Right renal cortex interstitium (tissue), 3 donors: ENCODE results near the gene SLC25A25. TPM values are rescaled to one million over a fixed set of nuclear protein-coding genes. Genes with fewer than 3 reads are reported as not detected.
"Not testable (repeated sequence)": the region's sequence is repeated elsewhere in the genome, so short reads cannot be mapped to it uniquely, and the experiment has no call there.

ENCODE experiments used
- DNase-seq, 3 donors: peaks; one replicate each; pipeline ENCODE4 v3.0.0-alpha.2; 2013; ENCODE audit warnings: low read depth in 3 of 3, low spot score in 2 of 3
- polyA plus RNA-seq, 3 donors: library from polyadenylated mRNA; unstranded; fragments of 120-200 nt; gene quantifications; one replicate each; pipeline ENCODE4 v1.2.1, GENCODE V29; 2013; ENCODE audit not compliant: insufficient read length in 3 of 3

The SLC25A25 gene
- polyA plus RNA-seq, 3 donors, result 12.8 to 14.0 (median 13.4) TPM

DNA sequence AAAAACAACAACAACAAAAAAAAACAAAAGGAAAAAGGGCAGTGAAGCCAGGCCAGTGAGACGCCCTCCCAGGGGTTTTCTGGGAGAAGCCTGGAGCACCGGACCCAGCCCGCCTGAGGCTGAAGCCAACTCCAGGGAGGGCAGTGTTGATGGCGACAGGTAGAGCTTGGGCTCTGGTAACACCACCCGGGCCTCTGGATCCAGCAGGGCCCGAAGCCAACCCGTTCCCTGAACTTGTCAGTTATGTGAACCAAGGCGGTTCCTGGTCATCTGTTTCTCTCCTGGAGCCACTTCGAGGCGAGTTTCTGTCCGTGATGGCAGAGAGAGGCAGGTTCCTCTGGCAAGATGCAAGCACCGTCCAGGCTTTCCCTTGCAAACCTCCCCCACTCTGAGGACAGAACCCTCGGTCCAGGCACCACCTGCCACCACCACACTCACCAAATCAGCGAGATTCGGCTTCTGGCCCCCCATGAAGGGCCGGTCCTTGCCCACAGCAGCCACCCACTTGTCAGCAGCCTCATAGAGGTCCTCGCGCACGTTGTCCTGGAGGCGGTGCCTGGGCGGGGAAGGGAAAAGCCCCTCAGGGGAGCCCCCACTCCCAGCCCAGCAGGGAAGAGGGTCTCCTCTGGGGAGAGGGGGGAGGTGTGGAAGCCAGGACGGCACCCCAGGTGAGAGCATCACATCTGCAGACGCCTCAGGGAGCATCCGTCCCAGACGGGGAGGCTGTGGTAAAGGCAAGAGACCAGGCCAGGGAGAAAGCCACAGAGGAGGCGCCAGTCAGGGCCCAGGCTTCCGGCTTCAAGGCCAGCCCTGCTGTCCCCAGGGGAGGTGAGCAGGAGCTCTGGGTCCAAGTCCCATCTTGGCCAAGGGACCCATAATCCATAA is 54.1 kb downstream of the SLC25A25 start:
- no peak for DNase-seq

- DNase-seq, result no peak
Measured at GRCh38 chr9:128122809-128123175, 54.8 kb downstream of the SLC25A25 start.

DNA sequence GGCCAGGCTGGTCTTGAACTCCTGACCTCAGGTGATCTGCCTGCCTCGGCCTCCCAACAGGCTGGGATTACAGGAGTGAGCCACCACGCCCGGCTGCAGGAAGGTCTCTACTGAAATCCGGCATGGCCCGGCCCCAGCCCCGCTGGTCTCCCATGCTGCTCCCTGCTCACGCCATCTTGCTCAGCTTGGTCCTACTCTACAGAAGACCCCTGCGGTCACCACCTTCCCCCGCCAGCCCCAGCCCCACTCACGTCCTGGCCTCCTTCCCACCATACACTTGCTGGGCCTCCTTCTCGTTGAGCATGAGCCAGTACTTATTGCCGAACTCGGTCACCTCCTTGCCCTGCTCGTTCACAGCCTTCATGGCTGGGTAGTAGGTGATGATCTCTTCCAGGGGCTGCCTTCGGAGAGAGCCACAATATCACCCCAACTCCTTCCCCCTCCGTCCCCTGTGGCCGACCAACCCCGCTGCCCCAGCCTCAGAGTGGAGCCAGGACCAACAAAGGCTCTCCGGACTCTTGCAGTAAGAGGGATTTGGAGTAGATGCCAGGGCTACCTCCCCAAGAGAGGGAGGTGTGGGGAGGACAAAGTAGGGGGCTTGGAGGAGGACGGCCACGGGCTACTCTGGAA is 55.5 kb downstream of the SLC25A25 start:
- no peak for DNase-seq

DNA sequence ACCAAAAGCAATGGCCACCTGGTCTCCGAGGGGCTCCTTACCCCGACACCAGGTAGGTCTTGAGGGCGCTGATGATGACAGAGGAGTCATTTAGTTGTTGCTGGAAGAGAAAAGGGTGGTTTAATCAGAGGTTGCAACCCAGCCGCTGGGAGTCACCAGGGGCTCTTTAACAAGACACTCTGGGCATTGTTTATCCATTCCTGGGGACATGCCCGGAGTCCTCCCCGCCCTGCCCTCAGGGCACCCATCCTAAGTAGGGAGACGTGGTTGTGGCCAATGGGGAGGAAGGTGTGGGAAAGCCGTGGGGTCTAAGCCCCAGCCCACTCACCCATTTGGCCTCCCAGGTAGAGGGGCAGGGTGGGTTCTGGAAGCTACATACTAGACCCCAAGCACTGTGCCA is 56.4 kb downstream of the SLC25A25 start:
- no peak for DNase-seq

- no peak for DNase-seq
Measured at GRCh38 chr9:128124873-128125579, 57.0 kb downstream of the SLC25A25 start.

- no peak for DNase-seq
Measured at GRCh38 chr9:128125580-128126354, 57.7 kb downstream of the SLC25A25 start.

DNA sequence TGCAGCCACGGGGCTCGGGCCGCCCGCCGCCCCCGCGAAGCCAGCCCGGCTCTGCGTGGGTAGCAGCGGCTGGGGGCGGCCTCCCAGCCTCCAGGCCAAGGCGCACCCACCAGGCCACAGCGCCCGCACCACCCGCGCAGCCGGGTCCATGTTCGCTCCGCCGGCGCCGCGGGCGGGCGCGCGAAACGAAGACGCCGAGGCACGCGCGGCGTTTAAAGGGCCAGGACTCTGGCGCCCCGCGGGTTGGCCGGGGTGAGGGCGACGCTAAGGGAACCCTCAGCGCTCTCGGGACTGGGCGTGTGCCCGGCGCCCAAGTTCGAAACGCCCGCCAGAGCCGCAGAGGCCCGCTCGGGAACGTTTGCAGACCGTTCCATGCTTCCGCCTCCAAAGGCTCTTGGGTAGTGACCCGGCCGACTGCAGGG is 59.5 kb downstream of the SLC25A25 start, which contains the start of gene PTGES2:
TSS of gene PTGES2 (minus strand) at position 162 of the 422 bp plus-strand sequence. CDS start at position 150, 12 bp downstream.
- peak; percentile 50 to 78 (median 75) for DNase-seq

GRCh38 chr9:128127990-128128835 is 60.2 kb downstream of the SLC25A25 start:
- peak; percentile 87 to 92 (median 89) for DNase-seq

GRCh38 chr9:128128836-128129590 is 61.0 kb downstream of the SLC25A25 start:
- no peak for DNase-seq

DNA sequence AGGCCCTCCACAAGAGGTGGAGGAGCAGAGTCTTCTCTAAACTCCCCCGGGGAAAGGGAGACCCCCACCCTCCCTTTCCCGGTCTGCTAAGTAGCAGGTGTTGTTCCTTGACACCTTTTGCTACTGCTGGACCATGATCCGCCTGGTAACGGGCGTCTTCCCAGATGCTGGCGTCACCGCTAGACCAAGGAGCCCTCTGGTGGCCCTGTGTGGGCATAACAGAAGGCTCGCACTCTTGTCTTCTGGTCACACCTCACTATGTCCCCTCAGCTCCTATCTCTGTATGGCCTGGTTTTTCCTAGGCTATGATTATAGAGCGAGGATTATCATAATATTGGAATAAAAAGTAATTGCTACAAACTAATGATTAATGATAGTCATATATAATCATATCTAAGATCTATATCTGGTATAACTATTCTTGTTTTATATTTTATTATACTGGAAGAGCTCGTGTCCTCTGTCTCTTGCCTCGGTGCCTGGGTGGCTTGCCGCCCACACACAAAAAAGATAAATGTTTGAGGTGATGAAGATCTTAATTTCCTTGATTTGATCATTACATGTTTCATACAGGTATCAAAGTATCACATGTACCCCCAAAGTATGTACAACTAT is 62.1 kb downstream of the SLC25A25 start:
- not testable (repeated sequence) for DNase-seq

- DNase-seq, result not testable (repeated sequence)
Measured at GRCh38 chr9:128130651-128131050, 62.6 kb downstream of the SLC25A25 start.

GRCh38 chr9:128131346-128131745 is 63.3 kb downstream of the SLC25A25 start:
- DNase-seq, result not testable (repeated sequence)

DNA sequence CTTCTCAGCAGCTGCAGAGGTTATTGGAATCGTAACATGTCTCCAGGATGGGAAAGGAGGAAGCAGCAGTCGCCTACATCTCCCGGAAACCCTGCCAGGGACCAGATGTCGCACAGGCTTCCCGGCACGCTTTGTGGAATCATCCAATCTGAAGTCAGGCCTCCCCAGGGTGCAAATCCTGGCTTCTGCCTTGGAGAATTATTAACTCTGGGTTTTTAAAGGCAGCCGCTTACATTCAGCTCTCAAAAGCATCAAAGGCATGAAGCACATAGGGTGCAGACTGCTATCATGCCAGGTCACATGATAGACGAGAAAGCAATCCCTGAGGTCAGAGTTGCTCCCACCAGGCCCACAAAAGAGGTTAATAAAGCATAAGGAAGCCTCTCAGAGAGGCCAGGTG is 64.1 kb downstream of the SLC25A25 start:
- DNase-seq, result not testable (repeated sequence)

DNA sequence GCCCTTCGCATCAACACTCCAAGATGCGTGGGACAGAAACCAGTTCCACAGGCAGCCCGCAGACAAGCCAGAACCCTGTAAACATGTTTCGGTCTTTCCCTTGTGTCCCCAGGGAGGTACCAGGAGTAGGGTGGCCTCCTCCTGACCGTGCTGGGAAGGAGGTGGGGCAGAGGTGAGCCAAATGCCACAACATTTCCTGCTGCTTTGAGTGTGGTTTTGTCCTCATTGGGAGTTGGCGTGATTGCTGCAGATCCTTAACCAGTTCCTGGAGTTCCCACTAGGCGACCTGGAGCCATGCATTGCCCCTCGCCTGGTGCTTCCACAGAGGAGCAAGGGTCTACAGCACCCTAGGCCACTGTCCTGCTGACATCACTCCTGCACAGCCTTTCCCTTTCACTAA is 67.5 kb downstream of the SLC25A25 start:
- not testable (repeated sequence) for DNase-seq

DNA sequence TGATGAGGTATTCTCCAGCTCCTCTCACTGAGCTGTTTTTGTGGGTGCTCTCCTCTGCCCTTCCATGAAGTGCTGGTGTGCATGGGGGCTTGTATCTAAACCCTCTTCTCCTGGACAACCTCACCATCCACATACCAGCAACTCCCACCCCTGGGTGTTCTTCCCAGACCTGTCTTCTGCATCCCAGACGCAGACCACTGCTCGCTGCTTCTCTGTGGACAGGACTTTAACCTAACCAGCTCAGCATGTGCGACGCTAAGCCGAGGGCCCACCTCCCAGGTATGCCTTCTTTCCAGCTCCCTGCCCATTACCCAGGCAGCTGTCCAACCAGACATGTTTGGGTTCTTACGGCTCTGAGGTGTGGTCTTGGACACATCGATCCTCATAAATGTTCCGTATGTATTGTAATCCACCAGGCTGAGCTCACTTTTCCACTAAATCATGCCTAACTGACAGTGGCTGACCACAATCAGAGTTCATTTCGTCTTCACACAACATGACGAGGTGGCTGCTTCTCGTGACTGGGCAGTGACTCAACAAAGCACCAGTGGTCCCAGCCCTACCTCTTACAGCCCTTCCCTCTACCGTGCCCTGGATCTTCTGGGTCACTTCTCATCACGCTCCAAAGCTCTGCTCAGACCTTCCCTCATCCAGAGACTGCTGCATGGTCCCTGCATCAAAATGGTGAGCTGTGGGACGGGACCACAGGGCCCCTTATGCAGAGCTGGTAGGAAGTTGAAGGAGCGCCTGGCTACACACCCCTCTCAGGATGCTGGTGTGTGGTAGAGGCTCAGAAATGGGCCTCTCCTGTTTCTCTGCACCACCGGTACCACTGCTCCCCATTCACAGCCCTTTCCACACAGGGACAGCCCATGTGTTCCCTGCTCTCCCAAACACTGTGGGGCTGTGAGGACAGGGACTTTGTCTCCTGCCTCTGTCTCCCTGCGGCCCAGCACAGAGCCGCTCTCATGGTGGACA is 69.1 kb downstream of the SLC25A25 start:
- DNase-seq, result no peak

- no peak for DNase-seq
Measured at GRCh38 chr9:128138001-128138400, 70.0 kb downstream of the SLC25A25 start.

DNA sequence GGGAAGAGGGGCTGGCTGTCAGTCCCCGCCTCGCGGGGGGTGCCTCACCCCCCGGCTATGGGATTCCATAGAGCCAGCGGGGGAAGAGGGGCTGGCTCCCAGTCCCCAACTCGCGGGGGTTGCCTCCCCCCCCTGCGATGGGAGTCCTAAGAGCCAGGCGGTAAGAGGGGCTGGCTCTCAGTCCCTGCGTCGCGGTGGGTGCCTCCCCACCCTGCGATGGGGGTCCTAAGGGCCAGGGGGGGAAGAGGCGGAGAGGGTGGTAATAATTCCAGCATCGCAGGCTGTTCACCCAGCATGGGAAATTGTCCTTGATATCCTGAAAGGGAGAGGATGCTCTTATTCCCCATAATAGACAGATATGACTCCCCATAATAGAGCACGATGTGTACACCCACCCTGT is 71.6 kb downstream of the SLC25A25 start:
- no peak for DNase-seq
